Stimulated activated CD8-positive, alpha-beta memory T cell treated with anti-CD3 and anti-CD28 coated beads, Interleukin-4, amount 100 ng/mL, for 48 hours (primary cell): Measurements from ENCODE around the gene ANKRD10.
A peak's percentile ranks its signal among the peaks of the same experiment; 100 is the strongest.

Experiments used
- DNase-seq: peaks from one replicate; pipeline ENCODE4 v3.0.0-alpha.2; 2020

Gene ANKRD10

GRCh38 chr13:110914331-110915056 lies 375 bp downstream of the ANKRD10 start:
- peak; percentile 87 for DNase-seq

GRCh38 chr13:110914081-110914330 lies 863 bp downstream of the ANKRD10 start:
- DNase-seq, result no peak

DNA sequence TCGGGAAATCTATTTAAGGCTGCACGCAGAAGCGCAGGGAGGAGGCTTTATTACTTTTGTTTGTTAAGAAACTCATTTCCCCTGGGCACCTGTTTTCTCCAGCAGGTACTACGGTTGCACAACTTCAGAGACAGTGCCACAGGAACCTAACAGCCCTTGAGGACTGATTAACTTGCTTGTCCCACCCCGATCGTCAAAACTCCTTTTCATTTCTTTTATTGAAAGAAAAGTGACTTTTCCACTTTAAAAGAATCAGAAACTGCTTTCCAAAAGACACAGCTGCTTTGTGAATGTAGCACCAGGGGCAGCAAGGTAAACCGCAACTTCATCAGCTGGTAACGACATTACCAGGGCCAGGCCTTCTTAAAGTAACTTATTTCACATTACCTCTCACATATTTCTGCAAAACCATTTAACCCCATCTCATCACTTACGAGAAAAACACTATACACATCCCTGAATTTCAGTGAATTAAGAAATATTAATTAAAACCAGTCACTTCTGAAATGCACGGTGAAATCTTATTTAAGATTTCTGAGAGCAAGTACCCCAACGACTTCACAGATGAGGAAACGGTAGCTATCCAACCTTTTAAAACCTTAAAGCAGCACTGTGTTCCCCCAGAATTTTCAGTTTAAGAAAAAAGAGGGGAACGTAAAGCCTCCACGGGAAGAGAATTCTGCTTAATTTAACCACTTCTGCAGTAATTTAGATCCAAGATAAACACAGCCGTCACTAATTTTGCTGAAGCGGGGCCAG lies 1.4 kb downstream of the ANKRD10 start:
- no peak for DNase-seq

- no peak for DNase-seq
Observed at GRCh38 chr13:110912651-110913051, 2.2 kb downstream of the ANKRD10 start.

- no peak for DNase-seq
Observed at GRCh38 chr13:110911880-110912279, 3.0 kb downstream of the ANKRD10 start.

DNA sequence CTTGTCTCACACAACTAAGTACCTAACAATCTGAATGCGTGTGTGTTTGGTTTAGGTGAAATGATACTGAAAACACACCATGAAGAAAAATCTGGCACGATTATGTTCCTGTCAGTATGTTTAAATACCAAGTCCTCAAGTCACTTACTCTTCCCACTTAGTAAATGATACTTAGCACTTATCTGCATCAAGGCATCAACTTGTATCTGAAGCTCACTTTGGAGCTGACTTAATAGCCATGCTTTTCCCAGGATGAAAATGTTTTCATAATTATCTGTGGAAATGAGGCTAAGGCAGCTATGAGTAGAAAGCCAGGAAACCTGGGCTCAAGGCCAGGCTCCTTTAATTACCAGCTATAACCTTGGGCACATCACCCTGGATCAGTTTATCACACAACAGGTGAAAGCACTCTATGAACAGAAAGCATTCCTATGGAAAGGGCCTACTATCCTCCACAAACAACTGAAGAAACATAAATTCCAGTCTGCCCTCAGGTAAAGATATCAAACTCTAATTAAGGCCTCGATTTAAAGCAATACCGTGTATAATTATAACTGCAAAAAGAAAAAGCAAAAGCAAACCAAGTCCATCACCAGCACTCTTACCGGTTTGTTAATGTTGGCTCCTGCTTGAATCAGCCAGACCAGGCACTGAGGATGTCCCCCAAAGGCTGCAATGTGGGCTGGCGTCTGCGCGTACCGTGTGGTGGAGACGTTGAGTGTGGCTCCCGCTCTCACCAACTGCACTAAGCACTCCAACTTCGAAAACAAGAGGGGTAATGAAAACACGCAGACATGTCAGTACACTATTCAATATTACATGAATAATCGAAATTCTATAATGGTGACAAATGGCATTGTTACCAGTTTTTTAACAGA lies 4.6 kb downstream of the ANKRD10 start:
- DNase-seq, result no peak

DNA sequence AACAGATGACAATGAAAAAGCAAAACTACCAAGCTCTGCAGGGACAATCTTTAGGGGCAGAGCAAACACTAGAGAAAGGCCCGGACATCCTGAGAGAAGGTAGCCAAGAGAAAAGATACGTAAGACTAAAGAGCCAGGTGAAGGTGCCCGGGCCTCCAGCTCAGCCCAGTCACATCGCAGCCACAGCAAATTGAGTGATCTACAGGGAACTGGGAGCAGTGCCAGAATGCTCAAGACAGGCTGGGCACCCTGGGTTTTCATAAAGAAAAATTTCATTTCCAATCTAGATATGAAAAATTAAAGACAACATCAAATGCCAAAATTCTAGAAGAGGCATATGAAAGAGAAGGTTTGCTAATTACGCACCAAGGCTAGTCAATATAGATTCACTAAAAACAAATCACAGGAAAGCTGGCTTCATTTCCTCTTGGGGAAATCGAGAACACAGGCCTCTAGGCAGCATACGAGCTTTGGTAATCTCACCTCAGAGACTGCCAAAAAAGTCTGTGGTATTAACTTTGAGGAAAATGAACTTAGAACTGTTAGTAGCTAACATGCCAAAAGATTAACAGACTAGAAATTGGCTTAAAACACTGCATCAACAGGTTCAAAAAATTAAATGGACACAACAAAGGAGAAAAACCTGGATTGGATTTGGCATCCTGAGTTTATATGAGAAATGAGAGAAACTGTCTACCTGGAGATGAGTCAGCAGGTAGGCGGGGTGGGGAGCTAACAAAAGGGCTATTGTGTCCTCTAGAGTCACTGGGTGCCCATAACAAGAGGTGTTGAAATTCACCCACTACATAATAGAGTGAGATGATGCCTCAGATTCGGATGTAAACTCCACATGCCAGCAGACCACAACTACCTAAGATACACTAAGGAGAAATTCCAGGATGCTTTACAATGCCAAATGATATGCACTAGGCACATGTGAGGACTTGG lies 6.6 kb downstream of the ANKRD10 start:
- no peak for DNase-seq

DNA sequence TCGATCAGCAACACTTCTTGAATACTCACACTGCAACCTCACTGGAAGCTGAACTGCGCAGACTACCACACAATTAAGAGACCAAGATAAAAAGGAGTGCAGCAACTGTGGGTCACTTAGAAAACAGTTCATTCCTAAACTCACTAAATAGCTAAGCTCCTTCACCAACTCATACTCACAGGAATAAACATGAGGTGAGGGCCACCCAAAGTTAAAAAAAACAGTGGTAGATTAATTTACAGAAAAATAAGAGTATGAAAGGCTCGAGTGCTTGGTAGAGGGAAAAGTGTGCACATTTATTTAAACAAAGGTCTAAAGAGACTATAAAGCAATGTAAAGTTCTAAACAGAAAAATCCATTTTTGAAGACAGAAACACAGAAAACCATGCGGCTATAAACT lies 7.6 kb downstream of the ANKRD10 start:
- no peak for DNase-seq

DNA sequence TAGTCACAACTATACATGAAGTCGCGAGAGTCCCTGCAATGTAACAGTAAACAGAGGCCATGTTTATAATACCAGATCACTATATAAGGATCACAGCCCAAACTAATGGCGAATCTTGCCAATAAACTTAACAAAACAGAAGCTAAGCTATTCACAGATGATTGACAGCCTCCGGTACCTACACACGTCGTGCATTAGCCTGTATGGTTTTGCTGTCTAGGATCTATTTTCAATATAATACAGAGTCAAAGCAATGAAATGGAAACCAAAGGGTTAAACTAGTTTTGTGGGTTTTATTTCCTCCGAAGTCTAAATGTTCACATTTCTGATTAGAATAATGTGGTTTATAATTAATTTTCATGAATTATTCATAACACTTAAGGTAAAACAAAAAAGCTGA lies 10.1 kb downstream of the ANKRD10 start:
- DNase-seq, result no peak

GRCh38 chr13:110902370-110902769 lies 12.5 kb downstream of the ANKRD10 start:
- no peak for DNase-seq

DNA sequence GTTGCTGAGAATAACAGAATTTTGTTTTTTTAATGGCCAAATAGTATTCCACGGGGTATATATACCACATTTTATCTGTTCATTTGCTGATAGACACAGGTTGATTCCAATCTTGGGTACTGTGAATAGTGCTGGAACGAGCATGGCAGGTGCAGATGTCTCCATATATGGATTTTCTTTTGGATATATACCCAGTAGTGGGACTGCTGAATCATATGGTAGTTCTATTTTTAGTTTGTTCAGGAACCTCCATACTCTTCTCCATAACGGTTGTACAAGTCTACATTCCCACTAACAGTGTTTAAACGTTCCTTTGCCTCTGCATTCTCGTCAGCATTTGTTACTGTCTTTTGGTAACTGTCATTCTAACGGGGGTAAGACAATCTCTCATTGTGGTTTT lies 17.3 kb downstream of the ANKRD10 start:
- no peak for DNase-seq

DNA sequence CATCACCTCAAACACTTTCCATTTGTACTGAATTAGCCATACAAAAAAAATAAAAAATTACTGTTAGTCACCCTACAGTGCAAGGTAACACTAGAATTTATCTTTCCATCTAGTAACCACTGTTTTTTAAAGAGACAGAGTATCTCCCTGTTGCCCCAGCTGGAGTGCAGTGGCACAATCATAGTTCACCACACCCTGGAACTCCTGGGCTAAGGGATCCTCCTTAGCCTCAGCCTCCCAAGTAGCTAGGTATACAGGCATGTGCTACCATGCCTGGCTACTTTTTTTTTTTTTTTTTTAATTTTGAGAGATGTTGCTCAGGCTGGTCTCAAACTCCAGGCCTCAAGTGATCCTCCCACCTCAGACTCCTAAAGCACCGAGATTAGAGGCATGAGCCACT lies 17.9 kb downstream of the ANKRD10 start:
- no peak for DNase-seq

DNA sequence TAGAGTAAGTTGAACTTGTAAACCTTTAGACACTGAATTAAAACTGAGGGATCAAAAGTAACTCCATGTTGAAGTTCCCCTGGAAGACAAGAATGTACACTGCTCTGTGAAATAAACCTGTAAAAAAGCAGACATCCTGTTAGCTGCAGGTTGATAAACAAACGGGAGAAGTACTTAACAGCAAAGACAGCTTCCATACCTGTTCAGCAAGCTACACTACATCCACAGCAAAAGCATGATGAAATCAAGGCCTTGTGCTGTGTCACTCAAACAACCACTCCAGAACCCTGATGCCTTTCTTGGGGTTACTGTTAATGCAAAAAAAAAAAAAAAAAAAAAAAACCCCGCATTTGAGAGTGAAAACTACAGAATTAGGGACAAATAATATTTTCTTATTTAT lies 20.8 kb downstream of the ANKRD10 start:
- DNase-seq, result no peak

DNA sequence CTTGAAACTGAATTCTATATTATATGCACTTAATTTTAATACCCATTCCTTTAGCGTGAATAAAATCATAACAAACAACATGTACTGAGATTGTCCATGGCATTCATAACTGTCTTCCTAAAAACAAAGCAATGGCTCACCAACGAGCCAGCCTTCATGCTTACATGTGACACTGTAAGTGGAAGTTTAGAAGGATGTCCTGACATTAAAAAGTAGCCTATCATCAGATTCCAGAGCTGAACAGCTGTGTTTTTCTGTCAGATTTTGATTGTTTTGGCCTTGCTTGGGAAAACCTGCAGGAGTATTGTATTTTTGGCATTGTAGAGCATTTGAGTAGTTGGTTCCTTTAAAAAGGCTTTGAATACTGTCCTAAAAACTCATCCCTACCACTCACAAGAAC lies 21.3 kb downstream of the ANKRD10 start:
- no peak for DNase-seq

DNA sequence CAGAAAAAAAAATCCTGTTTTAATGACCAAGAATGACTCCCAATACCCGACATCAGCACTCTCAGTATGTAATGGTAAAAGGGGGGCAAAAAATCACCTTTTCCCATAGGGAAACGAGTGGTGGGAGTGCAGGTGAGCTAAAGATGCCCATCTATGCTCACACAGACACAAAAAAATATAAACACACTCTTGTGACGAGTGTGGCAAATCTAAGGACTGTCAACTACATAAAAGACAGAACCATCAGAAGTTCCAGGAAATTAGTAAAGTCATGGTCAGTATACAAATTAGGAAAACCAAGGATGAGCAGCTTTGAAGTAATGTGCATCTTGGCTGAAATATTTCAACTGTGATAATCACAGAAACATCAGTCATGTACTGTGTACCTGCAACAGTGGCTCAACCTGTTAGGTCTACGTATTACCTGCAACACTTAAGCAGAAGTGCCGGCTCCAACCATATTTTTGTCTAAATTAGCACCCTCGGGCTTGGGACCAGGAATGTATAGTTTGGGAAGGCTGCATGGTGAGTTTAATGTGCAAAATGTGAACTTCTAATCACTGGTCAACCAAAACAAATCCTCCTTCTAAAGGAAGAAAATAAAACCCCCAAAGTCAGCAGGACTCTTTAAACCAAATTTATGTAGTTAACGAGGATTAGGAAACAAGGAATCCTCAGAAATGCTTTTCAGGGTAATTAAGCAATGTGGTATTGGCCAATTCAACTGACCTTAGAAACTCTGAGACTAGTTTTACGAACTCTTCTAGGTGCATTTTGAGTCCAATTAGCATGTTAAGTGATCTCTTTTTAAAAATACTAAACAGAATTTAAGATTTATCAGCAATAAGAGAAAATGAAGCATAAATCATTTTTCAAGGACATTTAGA lies 24.3 kb downstream of the ANKRD10 start:
- DNase-seq, result no peak

DNA sequence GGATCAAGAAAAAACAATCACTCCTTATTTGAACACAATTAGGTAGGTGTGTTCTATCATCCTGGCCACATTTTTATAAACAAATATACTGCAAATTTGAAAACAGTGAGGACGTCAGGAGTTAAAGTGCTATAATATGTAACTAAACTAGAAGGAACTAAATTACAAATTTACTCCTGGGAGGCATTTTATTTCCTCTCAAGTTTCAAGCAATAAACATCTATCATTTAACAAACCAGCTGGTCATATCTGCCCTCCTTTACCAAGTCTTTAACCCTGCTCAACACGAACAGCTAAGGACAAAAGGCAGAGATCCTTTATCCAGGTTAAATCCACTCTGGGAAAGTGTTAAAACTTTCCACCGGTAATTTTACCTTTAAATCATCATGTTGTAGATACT lies 26.5 kb downstream of the ANKRD10 start:
- no peak for DNase-seq

DNA sequence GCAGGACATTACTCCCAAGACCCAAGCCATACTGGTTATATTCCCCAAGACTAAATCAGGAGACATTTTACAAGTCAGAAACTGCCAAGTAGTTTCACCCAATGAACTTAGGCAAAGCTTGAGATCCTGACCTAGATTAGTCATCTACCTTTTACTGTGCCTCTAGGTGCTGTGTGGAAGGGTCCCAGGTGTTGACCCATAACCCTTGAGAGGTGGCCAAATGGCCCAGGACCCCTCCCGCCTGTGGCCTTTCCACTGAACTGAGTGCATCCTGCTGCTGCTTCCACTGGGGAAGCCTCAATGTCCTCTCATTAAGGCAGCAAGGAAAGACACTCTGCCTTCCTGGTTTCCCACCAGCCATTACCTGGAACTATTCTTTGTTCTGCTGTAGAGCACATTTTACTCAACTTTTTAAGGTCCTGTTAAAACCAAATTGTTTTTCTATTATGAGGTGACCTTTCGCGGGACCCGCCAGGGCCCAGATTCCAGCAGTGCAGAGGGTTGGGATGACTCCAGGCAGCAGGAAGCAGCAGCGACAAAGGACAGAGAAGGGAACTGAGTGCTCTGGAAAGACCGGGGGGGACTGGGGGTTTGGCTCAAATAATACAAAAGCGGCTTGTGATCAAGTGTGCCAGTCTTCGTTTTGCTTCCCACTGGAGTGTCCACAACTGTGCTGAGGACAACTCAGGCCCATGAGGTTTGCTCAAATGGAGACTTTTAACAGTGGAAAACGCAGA lies 27.1 kb downstream of the ANKRD10 start:
- no peak for DNase-seq

DNA sequence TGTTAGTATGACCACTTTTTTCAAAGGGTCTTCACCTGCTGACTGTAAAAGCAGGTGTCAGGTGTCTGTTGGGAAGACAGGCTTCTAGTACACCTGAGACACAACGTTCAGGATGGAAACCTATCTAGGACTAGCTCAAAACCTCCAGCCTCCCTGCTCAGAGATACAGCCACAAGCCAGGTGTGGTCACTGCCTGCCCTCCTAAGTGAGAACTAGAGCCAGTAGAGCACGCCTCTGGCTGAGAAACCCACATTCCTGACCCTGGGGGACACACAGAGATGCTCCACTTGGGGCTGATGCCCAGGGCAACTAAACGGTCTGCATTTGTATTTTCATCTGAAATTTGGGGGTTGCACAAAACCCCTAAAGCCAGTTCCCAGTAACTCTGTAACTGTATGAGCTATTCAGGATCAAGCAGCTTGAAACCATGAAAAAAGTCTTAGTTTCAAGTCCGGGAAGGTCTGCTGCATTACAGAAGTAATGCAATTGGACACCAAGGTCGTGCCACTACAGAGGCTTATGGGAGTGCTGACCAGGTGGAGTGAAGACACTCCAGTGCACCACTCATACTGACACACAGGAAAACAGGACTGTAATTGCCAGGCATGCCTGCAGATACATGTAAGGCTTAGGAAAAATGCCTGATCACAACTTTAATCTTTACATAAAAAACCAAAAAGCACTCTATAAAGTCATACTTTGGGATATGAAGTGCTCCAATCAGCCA lies 27.8 kb downstream of the ANKRD10 start:
- DNase-seq, result no peak

- DNase-seq, result no peak
Observed at GRCh38 chr13:110885966-110886869, 28.7 kb downstream of the ANKRD10 start.
